PC-3 (cell line): ENCODE results near the gene TSR2. TPM values are rescaled to one million over a fixed set of nuclear protein-coding genes. Genes with fewer than 3 reads are reported as not detected.

Experiments used
- ATAC-seq: fragments of 200-7000 bp; cut with Tn5 transposase; 2 replicates; pipeline ENCODE4 v1.9.1; 2020; ENCODE audit warnings: mild to moderate bottlenecking, moderate library complexity
- BruUV-seq: library from RNA; stranded (reverse); fragments of 400-500 nt; replicated peaks from 2 replicates; lab custom pipeline; 2021; lab: Mats Ljungman, UMichigan
- CTCF ChIA-PET: fragments of 300-600 bp; sonication (Branson Sonifier 250); formaldehyde crosslinking; loops from one replicate; lab custom pipeline; 2022; ENCODE audit warnings: antibody characterized with exemption; lab: Charles Lee
- POLR2A ChIA-PET: fragments of 300-600 bp; sonication (Branson Sonifier 250); formaldehyde crosslinking; loops from one replicate; lab custom pipeline; 2022; ENCODE audit warnings: antibody characterized with exemption; ENCODE audit not compliant: unreplicated experiment; lab: Charles Lee
- DNase-seq: peaks from one replicate; pipeline ENCODE4 v3.0.0-alpha.2; 2015
- H2AFZ ChIP-seq: fragments of 300-600 bp; sonication (generic); 2 replicates; pipeline ENCODE4 v1.6.0; 2016; ENCODE audit warnings: antibody characterized with exemption, low read length
- H3F3A ChIP-seq: fragments of 300-600 bp; sonication (generic); one replicate; pipeline ENCODE4 v1.6.0; 2017; ENCODE audit warnings: antibody characterized with exemption, low read length, control low read depth, mild to moderate bottlenecking; ENCODE audit not compliant: unreplicated experiment
- H3K27ac ChIP-seq: fragments of 300-600 bp; sonication (generic); 2 replicates; pipeline ENCODE4 v1.5.1; 2016; ENCODE audit warnings: mild to moderate bottlenecking, low read length
- H3K27me3 ChIP-seq: fragments of 300-600 bp; sonication (generic); 2 replicates; pipeline ENCODE4 v1.6.1; 2016; ENCODE audit warnings: low read length, mixed read lengths
- H3K36me3 ChIP-seq: fragments of 300-600 bp; sonication (generic); 2 replicates; pipeline ENCODE4 v1.6.1; 2016; ENCODE audit warnings: low read depth, mixed run types, low read length, mixed read lengths
- H3K4me1 ChIP-seq: fragments of 300-600 bp; sonication (generic); 2 replicates; pipeline ENCODE4 v1.5.1; 2016; ENCODE audit warnings: low read length; ENCODE audit not compliant: insufficient read depth
- H3K4me2 ChIP-seq: fragments of 300-600 bp; sonication (generic); 2 replicates; pipeline ENCODE4 v1.6.0; 2016; ENCODE audit warnings: low read length
- H3K4me3 ChIP-seq: fragments of 300-600 bp; sonication (generic); 2 replicates; pipeline ENCODE4 v1.5.1; 2016; ENCODE audit warnings: mild to moderate bottlenecking, low read length, mixed read lengths
- H3K79me2 ChIP-seq: fragments of 300-600 bp; sonication (generic); 2 replicates; pipeline ENCODE4 v1.6.1; 2017; ENCODE audit warnings: low read length, mixed read lengths
- H3K9ac ChIP-seq: fragments of 300-600 bp; sonication (generic); 2 replicates; pipeline ENCODE4 v1.6.0; 2016; ENCODE audit warnings: mild to moderate bottlenecking, low read length
- H3K9me2 ChIP-seq: fragments of 300-600 bp; sonication (generic); replicated peaks from 2 replicates; pipeline ENCODE4 v1.6.1; 2016; ENCODE audit warnings: mixed run types, low read length, mixed read lengths
- H3K9me3 ChIP-seq: fragments of 300-600 bp; sonication (generic); 2 replicates; pipeline ENCODE4 v1.6.1; 2016; ENCODE audit warnings: low read length, mixed read lengths
- H4K20me1 ChIP-seq: fragments of 300-600 bp; sonication (generic); 2 replicates; pipeline ENCODE4 v1.6.1; 2016; ENCODE audit warnings: low read length, mixed read lengths
- EZH2 ChIP-seq: fragments of 300-600 bp; sonication (generic); IDR thresholded peaks from one replicate; pipeline ENCODE4 v1.6.1; 2017; ENCODE audit warnings: antibody characterized with exemption, mild to moderate bottlenecking, low read length; ENCODE audit not compliant: unreplicated experiment
- EZH2phosphoT487 ChIP-seq: fragments of 300-600 bp; sonication (generic); IDR thresholded peaks from 2 replicates; pipeline ENCODE4 v1.6.1; 2018; ENCODE audit warnings: mild to moderate bottlenecking, antibody characterized with exemption, low read length, borderline replicate concordance
- intact Hi-C: fragments of 100-400 bp; cut with micrococcal nuclease; formaldehyde crosslinking; loops from 2 replicates; pipeline ENCODE4 v1.9.0; 2023
- total RNA-seq: library from RNA; depleted of rRNA; stranded (reverse); fragments of >200 nt; gene quantifications from 2 replicates; pipeline ENCODE4 v1.2.3, GENCODE V29; 2014
- TF ChIP-seq, protein P1 (sequence below): fragments of 300-600 bp; sonication (generic); conservative IDR thresholded peaks from 2 replicates; pipeline ENCODE4 v1.5.1; 2017; ENCODE audit warnings: antibody characterized with exemption, low read depth, mild to moderate bottlenecking, low read length

The TSR2 gene
- total RNA-seq, 1 experiment from 2014 or later = 38.6 TPM

DNA sequence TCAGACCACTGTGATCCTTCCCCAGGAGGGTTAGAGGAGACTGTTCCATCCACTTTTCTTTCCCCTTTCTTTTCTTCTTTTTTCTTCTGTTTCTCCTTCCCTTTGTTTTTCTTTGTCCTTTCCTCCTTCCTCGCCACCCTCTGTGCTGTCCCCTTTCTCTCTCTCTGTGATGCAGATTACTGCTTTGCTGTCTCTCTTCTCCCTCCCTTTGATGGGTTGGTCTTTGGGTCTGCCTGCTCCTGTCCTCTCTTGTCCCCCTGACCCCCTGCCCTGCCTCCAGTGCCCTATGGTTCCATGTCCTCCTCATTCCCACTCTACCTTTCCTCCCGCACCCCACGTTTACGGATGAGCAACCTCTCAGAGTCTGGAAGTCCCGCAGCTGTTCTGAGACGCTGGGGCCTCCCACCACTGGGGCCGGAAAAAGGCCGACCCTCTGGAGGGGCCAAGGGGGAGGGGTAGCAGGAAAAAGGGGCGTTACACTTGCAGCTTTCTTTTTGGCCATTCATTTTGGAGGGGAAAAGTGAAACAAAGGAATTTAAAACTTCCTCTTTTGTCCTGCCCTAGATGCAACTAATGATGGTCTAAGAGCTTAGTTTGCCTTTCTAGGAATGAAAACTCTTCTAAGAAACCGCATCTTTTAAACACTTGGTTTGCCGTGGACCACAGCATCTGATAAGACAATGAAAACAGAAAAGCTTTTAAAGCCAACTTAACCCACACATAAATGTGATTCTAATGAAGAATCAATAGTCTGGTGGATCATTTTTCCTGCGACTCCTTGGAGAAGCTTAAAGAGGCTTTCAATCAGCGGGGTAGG is 24.5 kb upstream of the TSR2 start:
- Histone ChIP-seq H3K36me3 (no peaks in the 10 kb centered on the region), H3K79me2 (no peaks in the 10 kb centered on the region), H3K27ac (no peak overlapping the region), H3K4me2 (no peak overlapping the region), H3K4me1 (no peaks in the 10 kb centered on the region), H3K9ac (no peak overlapping the region), H3F3A (no peaks in the 10 kb centered on the region), H2AFZ (no peak overlapping the region), H3K27me3 (no peaks in the 10 kb centered on the region), H3K9me2 (no peaks in the 10 kb centered on the region), H3K9me3 (no peaks in the 10 kb centered on the region), H3K4me3 (no peak overlapping the region), H4K20me1 (no peaks in the 10 kb centered on the region)
- no TSS peak for BruUV-seq
- DNase-seq (no peak), ATAC-seq (no peak)
- ChIA-PET CTCF (no interaction called here), POLR2A (no interaction called here)
- no peak for TF ChIP-seq EZH2phosphoT487
- no peak for TF ChIP-seq EZH2
- TF ChIP-seq, protein P1, sequence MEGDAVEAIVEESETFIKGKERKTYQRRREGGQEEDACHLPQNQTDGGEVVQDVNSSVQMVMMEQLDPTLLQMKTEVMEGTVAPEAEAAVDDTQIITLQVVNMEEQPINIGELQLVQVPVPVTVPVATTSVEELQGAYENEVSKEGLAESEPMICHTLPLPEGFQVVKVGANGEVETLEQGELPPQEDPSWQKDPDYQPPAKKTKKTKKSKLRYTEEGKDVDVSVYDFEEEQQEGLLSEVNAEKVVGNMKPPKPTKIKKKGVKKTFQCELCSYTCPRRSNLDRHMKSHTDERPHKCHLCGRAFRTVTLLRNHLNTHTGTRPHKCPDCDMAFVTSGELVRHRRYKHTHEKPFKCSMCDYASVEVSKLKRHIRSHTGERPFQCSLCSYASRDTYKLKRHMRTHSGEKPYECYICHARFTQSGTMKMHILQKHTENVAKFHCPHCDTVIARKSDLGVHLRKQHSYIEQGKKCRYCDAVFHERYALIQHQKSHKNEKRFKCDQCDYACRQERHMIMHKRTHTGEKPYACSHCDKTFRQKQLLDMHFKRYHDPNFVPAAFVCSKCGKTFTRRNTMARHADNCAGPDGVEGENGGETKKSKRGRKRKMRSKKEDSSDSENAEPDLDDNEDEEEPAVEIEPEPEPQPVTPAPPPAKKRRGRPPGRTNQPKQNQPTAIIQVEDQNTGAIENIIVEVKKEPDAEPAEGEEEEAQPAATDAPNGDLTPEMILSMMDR = no peak
- intact Hi-C loops = no loop called here

DNA sequence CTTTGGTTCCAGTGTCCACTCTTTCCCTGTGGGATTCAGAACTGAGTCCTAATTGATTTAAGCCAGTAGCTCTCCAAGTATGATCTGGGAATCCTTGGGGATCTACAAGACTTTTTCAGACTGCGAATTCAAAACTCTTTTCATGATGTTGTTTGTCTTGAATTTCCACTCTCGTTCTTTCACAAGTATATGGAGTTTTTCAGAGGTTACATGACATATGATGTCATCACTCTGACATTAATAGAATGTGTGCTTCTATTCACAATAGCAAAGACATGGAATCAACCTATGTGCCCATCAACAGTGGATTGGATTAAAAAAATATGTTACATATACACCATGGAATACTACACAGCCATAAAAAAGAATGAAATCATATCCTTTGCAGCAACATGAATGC is 23.2 kb upstream of the TSR2 start:
- H3K4me2 ChIP-seq = no peak overlapping the region
- no TSS peak for BruUV-seq
- no peaks in the 10 kb centered on the region for H3K36me3 ChIP-seq
- H3K4me3 ChIP-seq = no peak overlapping the region
- no peak overlapping the region for H2AFZ ChIP-seq
- H3K27ac ChIP-seq = no peak overlapping the region
- no peaks in the 10 kb centered on the region for H3K4me1 ChIP-seq
- no peaks in the 10 kb centered on the region for H3K9me2 ChIP-seq
- H3F3A ChIP-seq = no peaks in the 10 kb centered on the region
- H3K27me3 ChIP-seq = no peaks in the 10 kb centered on the region
- intact Hi-C loops = no loop called here
- no peak overlapping the region for H3K9ac ChIP-seq
- TF ChIP-seq EZH2phosphoT487 (no peak), EZH2 (no peak)
- TF ChIP-seq, protein P1 = no peak
- CTCF ChIA-PET = no interaction called here
- H4K20me1 ChIP-seq = no peaks in the 10 kb centered on the region
- no peak for ATAC-seq
- POLR2A ChIA-PET = no interaction called here
- H3K79me2 ChIP-seq = no peaks in the 10 kb centered on the region
- no peaks in the 10 kb centered on the region for H3K9me3 ChIP-seq
- no peak for DNase-seq

DNA sequence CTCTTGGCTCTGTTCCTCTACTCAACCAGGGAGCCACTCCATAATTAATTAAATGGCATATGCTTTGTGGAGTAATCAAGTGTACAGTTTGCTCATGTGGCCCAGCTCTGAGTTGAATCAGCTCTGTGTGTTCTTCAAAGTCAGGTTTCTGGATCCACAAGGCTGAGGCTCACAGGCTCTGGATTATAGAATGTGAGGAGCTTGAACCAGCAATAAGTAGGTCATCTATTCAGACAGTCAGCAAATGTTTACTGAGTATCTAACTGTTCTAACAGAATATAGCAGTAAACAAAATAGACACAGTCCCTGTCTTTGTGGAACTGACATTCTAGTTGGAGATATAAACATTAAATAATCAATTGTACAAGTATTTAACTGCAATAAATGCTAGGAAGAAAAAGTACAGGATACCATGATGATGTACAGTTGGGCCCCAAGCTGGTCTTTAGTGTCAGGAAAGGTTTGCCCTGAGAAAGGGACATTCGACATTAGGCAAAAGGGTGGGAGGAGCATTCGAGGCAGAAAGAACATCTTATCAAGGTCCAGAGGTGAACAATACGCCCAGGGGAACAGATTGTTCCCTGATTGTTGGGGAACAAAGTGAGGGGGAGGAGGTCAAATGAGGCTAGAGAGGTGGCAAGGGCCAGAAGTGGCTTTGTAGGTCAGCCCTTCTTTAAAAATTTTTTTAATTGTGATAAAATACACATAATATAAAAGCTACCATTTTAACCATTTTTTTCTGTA is 20.5 kb upstream of the TSR2 start:
- no peaks in the 10 kb centered on the region for H4K20me1 ChIP-seq
- no peak overlapping the region for H3K4me3 ChIP-seq
- no peaks in the 10 kb centered on the region for H3K36me3 ChIP-seq
- H2AFZ ChIP-seq = no peak overlapping the region
- H3K27me3 ChIP-seq = no peaks in the 10 kb centered on the region
- no peak overlapping the region for H3K27ac ChIP-seq
- H3K79me2 ChIP-seq = no peaks in the 10 kb centered on the region
- no peak for ATAC-seq
- ChIA-PET CTCF (no interaction called here), POLR2A (no interaction called here)
- H3K9me3 ChIP-seq = no peaks in the 10 kb centered on the region
- no peaks in the 10 kb centered on the region for H3K9me2 ChIP-seq
- intact Hi-C loops = no loop called here
- BruUV-seq = no TSS peak
- H3F3A ChIP-seq = no peaks in the 10 kb centered on the region
- no peak overlapping the region for H3K4me2 ChIP-seq
- DNase-seq = no peak
- TF ChIP-seq EZH2phosphoT487 = no peak
- TF ChIP-seq EZH2 = no peak
- TF ChIP-seq, protein P1 = no peak
- no peaks in the 10 kb centered on the region for H3K4me1 ChIP-seq
- H3K9ac ChIP-seq = no peak overlapping the region
